SK-N-SH (cell line): ENCODE measurements around the gene SKIC8. TPM values are rescaled to one million over a fixed set of nuclear protein-coding genes. Genes with fewer than 3 reads are reported as not detected.

ENCODE experiments used
- CTCF ChIA-PET: fragments of 300-600, 350-600 bp; formaldehyde crosslinking; extraction: SDS; loops from one replicate; lab custom pipeline; 2021; lab: Yijun Ruan, JAX
- POLR2A ChIA-PET: fragments of 350-600 bp; sonication (Branson Sonifier 250); formaldehyde crosslinking; extraction: SDS; loops from one replicate; lab custom pipeline; 2020; ENCODE audit warnings: antibody characterized with exemption, inconsistent platforms; lab: Yijun Ruan, JAX
- DNase-seq: peaks from one replicate; pipeline ENCODE4 v3.0.0; 2012
- H2AFZ ChIP-seq: fragments of 200-600 bp; sonication (generic); 2 replicates; pipeline ENCODE4 v1.8.1; 2016; ENCODE audit warnings: antibody characterized with exemption, mild to moderate bottlenecking, low read depth
- H3F3A ChIP-seq: fragments of 200-600 bp; sonication (generic); replicated peaks from 2 replicates; pipeline ENCODE3; 2016; ENCODE audit warnings: antibody characterized with exemption, mild to moderate bottlenecking; ENCODE audit not compliant: insufficient read depth
- H3K27ac ChIP-seq, 2 experiments: fragments of 200-500 bp in 1 of 2; fragments of 200-600 bp in 1 of 2; sonication (Bioruptor generic) in 1 of 2; sonication (generic), shearing (Covaris generic) in 1 of 2; 2 replicates each; pipeline versions ENCODE4 v1.5.1 to v1.6.1; 2014 to 2016; ENCODE audit warnings: low read depth in 2 of 2, inconsistent platforms in 1 of 2, low read length in 1 of 2, mild to moderate bottlenecking in 1 of 2, mixed read lengths in 1 of 2
- H3K27me3 ChIP-seq: fragments of 200-600 bp; sonication (generic), shearing (Covaris generic); 2 replicates; pipeline ENCODE4 v1.6.1; 2016; ENCODE audit warnings: mixed run types; ENCODE audit not compliant: insufficient read depth
- H3K36me3 ChIP-seq, 2 experiments: fragments of 200-500 bp in 1 of 2; fragments of 200-600 bp in 1 of 2; sonication (Bioruptor generic) in 1 of 2; sonication (generic) in 1 of 2; replicated peaks in 1 of 2; 2 replicates each; pipeline versions ENCODE3 to v1.5.1; 2014 to 2016; ENCODE audit warnings: low read length in 1 of 2, mild to moderate bottlenecking in 1 of 2; ENCODE audit not compliant: insufficient read depth in 2 of 2, control insufficient read depth in 1 of 2
- H3K4me1 ChIP-seq, 2 experiments: fragments of 200-500 bp in 1 of 2; fragments of 200-600 bp in 1 of 2; sonication (Bioruptor generic) in 1 of 2; sonication (generic), shearing (Covaris generic) in 1 of 2; 2 replicates each; pipeline versions ENCODE4 v1.5.1 to v1.6.1; 2014 to 2016; ENCODE audit warnings: low read depth in 1 of 2, low read length in 1 of 2, mixed run types in 1 of 2; ENCODE audit not compliant: insufficient read depth in 2 of 2, control insufficient read depth in 1 of 2
- H3K4me2 ChIP-seq: fragments of 200-600 bp; sonication (generic), shearing (Covaris generic); 2 replicates; pipeline ENCODE4 v1.6.1; 2017; ENCODE audit warnings: mixed run types
- H3K4me3 ChIP-seq, 2 experiments: fragments of 200-500 bp in 1 of 2; fragments of 200-600 bp in 1 of 2; sonication (Bioruptor generic) in 1 of 2; sonication (generic), shearing (Covaris generic) in 1 of 2; 2 replicates each; pipeline versions ENCODE4 v1.5.1 to v1.8.1; 2014 to 2016; ENCODE audit warnings: low read depth in 2 of 2, inconsistent platforms in 1 of 2, low read length in 1 of 2, mild to moderate bottlenecking in 1 of 2, mixed read lengths in 1 of 2, moderate library complexity in 1 of 2
- H3K79me2 ChIP-seq: fragments of 200-600 bp; sonication (generic); 2 replicates; pipeline ENCODE4 v1.8.1; 2017; ENCODE audit warnings: mild to moderate bottlenecking; ENCODE audit not compliant: insufficient read depth
- H3K9ac ChIP-seq: fragments of 200-600 bp; sonication (generic); 2 replicates; pipeline ENCODE4 v1.6.1; 2017; ENCODE audit warnings: mixed run types
- H3K9me2 ChIP-seq: fragments of 200-600 bp; sonication (generic); 2 replicates; pipeline ENCODE4 v1.6.1; 2017; ENCODE audit warnings: mixed run types
- H3K9me3 ChIP-seq: fragments of 200-600 bp; sonication (generic); 2 replicates; pipeline ENCODE4 v1.6.1; 2017; ENCODE audit warnings: mixed run types, mild to moderate bottlenecking, moderate library complexity
- H4K20me1 ChIP-seq: fragments of 200-600 bp; sonication (generic); 2 replicates; pipeline ENCODE4 v1.6.1; 2017; ENCODE audit warnings: mild to moderate bottlenecking, mixed run types; ENCODE audit not compliant: insufficient read depth
- CHD2 ChIP-seq: fragments of 150-350 bp; IDR thresholded peaks from 2 replicates; pipeline ENCODE4 v1.6.1; 2018; ENCODE audit warnings: low read length; ENCODE audit not compliant: partially characterized antibody
- CTCF ChIP-seq: fragments of 200-600 bp; sonication (generic); IDR thresholded peaks from 2 replicates; pipeline ENCODE4 v1.6.1; 2017; ENCODE audit warnings: antibody characterized with exemption, mild to moderate bottlenecking, moderate library complexity
- EZH2phosphoT487 ChIP-seq: fragments of 200-600 bp; sonication (generic); IDR thresholded peaks from 2 replicates; pipeline ENCODE4 v1.6.1; 2017; ENCODE audit warnings: low read depth, mixed run types, mild to moderate bottlenecking, antibody characterized with exemption, moderate library complexity, borderline replicate concordance
- FOXJ3 ChIP-seq: sonication (generic); formaldehyde crosslinking; IDR thresholded peaks from 2 replicates; pipeline ENCODE4 v1.5.1; 2020; ENCODE audit warnings: mild to moderate bottlenecking, missing genetic modification reagents
- GABPA ChIP-seq: IDR thresholded peaks from 2 replicates; pipeline ENCODE4 v1.4.0; 2012; ENCODE audit warnings: low read depth, mild to moderate bottlenecking
- IRF3 ChIP-seq: fragments of 150-350 bp; IDR thresholded peaks from 2 replicates; pipeline ENCODE4 v1.6.1; 2016; ENCODE audit warnings: mild to moderate bottlenecking, low read depth, low read length
- JUND ChIP-seq: IDR thresholded peaks from 2 replicates; pipeline ENCODE4 v1.4.0; 2012
- MEF2A ChIP-seq: IDR thresholded peaks from 2 replicates; pipeline ENCODE4 v1.4.0; 2012; ENCODE audit warnings: low read depth, borderline replicate concordance
- MXI1 ChIP-seq: IDR thresholded peaks from 2 replicates; pipeline ENCODE4 v1.6.1; 2012; ENCODE audit warnings: mild to moderate bottlenecking, low read depth, low read length, improper control_type of control experiment
- NFIC ChIP-seq: IDR thresholded peaks from 2 replicates; pipeline ENCODE4 v1.4.0; 2012; ENCODE audit warnings: borderline replicate concordance
- NRF1 ChIP-seq: IDR thresholded peaks from 2 replicates; pipeline ENCODE4 v1.6.1; 2012; ENCODE audit warnings: low read depth, mild to moderate bottlenecking, low read length
- RCOR1 ChIP-seq: fragments of 150-350 bp; IDR thresholded peaks from 2 replicates; pipeline ENCODE4 v1.6.1; 2017; ENCODE audit warnings: antibody characterized with exemption, low read length
- RXRA ChIP-seq: IDR thresholded peaks from 2 replicates; pipeline ENCODE4 v1.4.0; 2012; ENCODE audit warnings: low read depth, mild to moderate bottlenecking, borderline replicate concordance
- TAF1 ChIP-seq: IDR thresholded peaks from 2 replicates; pipeline ENCODE4 v1.6.1; 2012; ENCODE audit warnings: low read depth, mild to moderate bottlenecking, low read length, moderate library complexity, borderline replicate concordance
- ZBTB33 ChIP-seq: IDR thresholded peaks from 2 replicates; pipeline ENCODE4 v1.4.0; 2012; ENCODE audit warnings: low read depth, borderline replicate concordance
- WGBS: methylation state at CpG from one replicate; pipeline ENCODE4 v1.1.6; 2017; ENCODE audit warnings: low lambda C conversion rate; 5-methylcytosine and 5-hydroxymethylcytosine counted together
- polyA plus RNA-seq, 3 experiments: library from polyadenylated mRNA; depleted of rRNA; stranded (reverse); fragments of >200 nt; gene quantifications; 2 replicates each; pipeline ENCODE4 v1.2.3, GENCODE V29; 2012
- TF ChIP-seq, protein P1 (sequence below): fragments of 150-350 bp; IDR thresholded peaks from 2 replicates; pipeline ENCODE4 v1.6.1; 2017; ENCODE audit warnings: antibody characterized with exemption, low read length, low read depth, borderline replicate concordance
- TF ChIP-seq, protein P2 (sequence below): IDR thresholded peaks from 2 replicates; pipeline ENCODE4 v1.6.1; 2012; ENCODE audit warnings: mild to moderate bottlenecking, low read depth, low read length, moderate library complexity
- TF ChIP-seq, protein P3 (sequence below): IDR thresholded peaks from 2 replicates; pipeline ENCODE4 v1.4.0; 2012; ENCODE audit warnings: low read depth
- TF ChIP-seq, protein P4 (sequence below): IDR thresholded peaks from 2 replicates; pipeline ENCODE4 v1.4.0; 2012; ENCODE audit warnings: low read depth, borderline replicate concordance

Gene SKIC8
- polyA plus RNA-seq, 1 of the 3 experiments (the other 2 are of a cell fraction), result 78.8 TPM

- TF ChIP-seq NFIC (no peak), GABPA (no peak), TAF1 (no peak), JUND (no peak), CHD2 (peak; percentile 28), RXRA (no peak), MEF2A (no peak), IRF3 (no peak), EZH2phosphoT487 (no peak), NRF1 (no peak)
- TF ChIP-seq, protein P1, sequence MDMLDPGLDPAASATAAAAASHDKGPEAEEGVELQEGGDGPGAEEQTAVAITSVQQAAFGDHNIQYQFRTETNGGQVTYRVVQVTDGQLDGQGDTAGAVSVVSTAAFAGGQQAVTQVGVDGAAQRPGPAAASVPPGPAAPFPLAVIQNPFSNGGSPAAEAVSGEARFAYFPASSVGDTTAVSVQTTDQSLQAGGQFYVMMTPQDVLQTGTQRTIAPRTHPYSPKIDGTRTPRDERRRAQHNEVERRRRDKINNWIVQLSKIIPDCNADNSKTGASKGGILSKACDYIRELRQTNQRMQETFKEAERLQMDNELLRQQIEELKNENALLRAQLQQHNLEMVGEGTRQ, result no peak
- TF ChIP-seq, protein P2, sequence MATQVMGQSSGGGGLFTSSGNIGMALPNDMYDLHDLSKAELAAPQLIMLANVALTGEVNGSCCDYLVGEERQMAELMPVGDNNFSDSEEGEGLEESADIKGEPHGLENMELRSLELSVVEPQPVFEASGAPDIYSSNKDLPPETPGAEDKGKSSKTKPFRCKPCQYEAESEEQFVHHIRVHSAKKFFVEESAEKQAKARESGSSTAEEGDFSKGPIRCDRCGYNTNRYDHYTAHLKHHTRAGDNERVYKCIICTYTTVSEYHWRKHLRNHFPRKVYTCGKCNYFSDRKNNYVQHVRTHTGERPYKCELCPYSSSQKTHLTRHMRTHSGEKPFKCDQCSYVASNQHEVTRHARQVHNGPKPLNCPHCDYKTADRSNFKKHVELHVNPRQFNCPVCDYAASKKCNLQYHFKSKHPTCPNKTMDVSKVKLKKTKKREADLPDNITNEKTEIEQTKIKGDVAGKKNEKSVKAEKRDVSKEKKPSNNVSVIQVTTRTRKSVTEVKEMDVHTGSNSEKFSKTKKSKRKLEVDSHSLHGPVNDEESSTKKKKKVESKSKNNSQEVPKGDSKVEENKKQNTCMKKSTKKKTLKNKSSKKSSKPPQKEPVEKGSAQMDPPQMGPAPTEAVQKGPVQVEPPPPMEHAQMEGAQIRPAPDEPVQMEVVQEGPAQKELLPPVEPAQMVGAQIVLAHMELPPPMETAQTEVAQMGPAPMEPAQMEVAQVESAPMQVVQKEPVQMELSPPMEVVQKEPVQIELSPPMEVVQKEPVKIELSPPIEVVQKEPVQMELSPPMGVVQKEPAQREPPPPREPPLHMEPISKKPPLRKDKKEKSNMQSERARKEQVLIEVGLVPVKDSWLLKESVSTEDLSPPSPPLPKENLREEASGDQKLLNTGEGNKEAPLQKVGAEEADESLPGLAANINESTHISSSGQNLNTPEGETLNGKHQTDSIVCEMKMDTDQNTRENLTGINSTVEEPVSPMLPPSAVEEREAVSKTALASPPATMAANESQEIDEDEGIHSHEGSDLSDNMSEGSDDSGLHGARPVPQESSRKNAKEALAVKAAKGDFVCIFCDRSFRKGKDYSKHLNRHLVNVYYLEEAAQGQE, result no peak
- TF ChIP-seq, protein P3, sequence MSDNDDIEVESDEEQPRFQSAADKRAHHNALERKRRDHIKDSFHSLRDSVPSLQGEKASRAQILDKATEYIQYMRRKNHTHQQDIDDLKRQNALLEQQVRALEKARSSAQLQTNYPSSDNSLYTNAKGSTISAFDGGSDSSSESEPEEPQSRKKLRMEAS, result no peak
Observed at GRCh38 chr15:78241017-78241416, 58.4 kb downstream of the SKIC8 start (continued).

DNA sequence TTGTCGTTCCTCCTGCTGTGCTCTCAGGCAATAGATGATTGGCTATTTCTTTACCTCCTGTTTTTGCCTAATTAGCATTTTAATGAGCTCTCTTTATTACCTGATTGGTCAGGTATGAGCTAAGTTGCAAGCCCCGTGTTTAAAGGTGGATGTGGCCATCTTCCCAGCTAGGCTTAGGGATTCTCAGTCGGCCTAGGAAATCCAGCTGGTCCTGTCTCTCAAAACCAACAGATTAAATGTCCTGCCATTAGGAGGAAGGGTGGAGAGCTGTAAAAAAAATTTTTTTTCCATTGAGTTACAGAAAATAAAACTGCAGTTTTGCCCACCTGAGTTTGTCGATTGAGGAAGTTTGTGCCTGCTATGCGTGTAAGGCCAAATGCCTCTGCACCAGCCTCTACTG is 59.6 kb downstream of the SKIC8 start:
- H3K9me3 ChIP-seq, result no peaks in the 10 kb centered on the region
- H3K4me2 ChIP-seq, result no peak overlapping the region
- no peak overlapping the region for H3K9ac ChIP-seq
- POLR2A ChIA-PET, result interaction anchor here (1.4 kb wide), 1 partner anchor 109 kb away, joined by 3 read pairs; no protein-coding TSS in a partner anchor
- no peaks in the 10 kb centered on the region for H3K9me2 ChIP-seq
- H3K4me1 ChIP-seq, result peaks cover 0 to 12% of the 10 kb centered on the region in 2 experiments; a peak in 1 of 4 replicates
- no peak overlapping the region for H2AFZ ChIP-seq
- no peaks in the 10 kb centered on the region for H3F3A ChIP-seq
- H3K27me3 ChIP-seq, result peaks cover 5% of the 10 kb centered on the region; the same call in 1 of the 2 replicates
- no peaks in the 10 kb centered on the region for H3K36me3 ChIP-seq
- H3K27ac ChIP-seq, result no peak overlapping the region
- CTCF ChIA-PET, result interaction anchor here (0.6 to 11.0 kb wide), 41 partner anchors 10 to 338 kb away, joined by 3 to 168 read pairs (median 5); partner anchors contain the start of gene CIB2
- 89% methylated on average over 5 of the region's 5 CpGs for WGBS
- DNase-seq, result no peak
- H3K4me3 ChIP-seq, result no peak overlapping the region
- no peaks in the 10 kb centered on the region for H3K79me2 ChIP-seq
- no peaks in the 10 kb centered on the region for H4K20me1 ChIP-seq
- TF ChIP-seq MXI1 (no peak), CTCF (no peak), RXRA (no peak), FOXJ3 (CRISPR knock-in tag) (no peak), RCOR1 (no peak), ZBTB33 (no peak)
- TF ChIP-seq, protein P1, result no peak
- TF ChIP-seq, protein P4, sequence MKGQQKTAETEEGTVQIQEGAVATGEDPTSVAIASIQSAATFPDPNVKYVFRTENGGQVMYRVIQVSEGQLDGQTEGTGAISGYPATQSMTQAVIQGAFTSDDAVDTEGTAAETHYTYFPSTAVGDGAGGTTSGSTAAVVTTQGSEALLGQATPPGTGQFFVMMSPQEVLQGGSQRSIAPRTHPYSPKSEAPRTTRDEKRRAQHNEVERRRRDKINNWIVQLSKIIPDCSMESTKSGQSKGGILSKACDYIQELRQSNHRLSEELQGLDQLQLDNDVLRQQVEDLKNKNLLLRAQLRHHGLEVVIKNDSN, result no peak
